ENCODE data around the gene MED4.

The MED4 gene

DNA sequence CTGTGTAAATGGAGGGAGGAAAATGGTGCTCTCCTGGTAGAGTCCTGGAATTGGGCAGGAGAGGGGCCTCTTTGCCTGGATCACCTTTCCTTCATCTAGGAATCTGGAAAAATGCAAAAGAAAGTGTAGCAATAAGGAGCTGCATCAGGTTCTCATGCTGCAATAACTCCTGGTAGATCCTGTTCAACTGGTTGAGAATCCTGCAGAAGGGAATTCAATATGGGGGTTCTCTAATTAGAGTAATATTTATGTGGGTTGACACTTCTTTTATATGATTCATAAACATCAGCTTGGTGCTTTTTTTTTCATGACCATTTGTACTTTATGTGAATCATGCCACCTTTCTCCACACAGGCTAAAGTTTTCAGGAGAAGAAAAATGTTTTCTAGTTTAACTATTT lies 66.8 kb downstream of the MED4 start:
- H3K4me3 ChIP-seq (ENCODE audit: control insufficient read depth, low read depth, low read length) = no peak overlapping the region
- TF ChIP-seq, protein P1, sequence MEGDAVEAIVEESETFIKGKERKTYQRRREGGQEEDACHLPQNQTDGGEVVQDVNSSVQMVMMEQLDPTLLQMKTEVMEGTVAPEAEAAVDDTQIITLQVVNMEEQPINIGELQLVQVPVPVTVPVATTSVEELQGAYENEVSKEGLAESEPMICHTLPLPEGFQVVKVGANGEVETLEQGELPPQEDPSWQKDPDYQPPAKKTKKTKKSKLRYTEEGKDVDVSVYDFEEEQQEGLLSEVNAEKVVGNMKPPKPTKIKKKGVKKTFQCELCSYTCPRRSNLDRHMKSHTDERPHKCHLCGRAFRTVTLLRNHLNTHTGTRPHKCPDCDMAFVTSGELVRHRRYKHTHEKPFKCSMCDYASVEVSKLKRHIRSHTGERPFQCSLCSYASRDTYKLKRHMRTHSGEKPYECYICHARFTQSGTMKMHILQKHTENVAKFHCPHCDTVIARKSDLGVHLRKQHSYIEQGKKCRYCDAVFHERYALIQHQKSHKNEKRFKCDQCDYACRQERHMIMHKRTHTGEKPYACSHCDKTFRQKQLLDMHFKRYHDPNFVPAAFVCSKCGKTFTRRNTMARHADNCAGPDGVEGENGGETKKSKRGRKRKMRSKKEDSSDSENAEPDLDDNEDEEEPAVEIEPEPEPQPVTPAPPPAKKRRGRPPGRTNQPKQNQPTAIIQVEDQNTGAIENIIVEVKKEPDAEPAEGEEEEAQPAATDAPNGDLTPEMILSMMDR (conservative IDR thresholded peaks at IDR 0.05; ENCODE audit: control insufficient read depth, insufficient read depth, low read depth, low read length) = no peak
- DNase-seq (ENCODE audit: low read depth) = no peak
